ENCODE results near the gene BRD9.
"Not testable (repeated sequence)": the region's sequence is repeated elsewhere in the genome, so short reads cannot be mapped to it uniquely, and the experiment has no call there.

Gene BRD9

DNA sequence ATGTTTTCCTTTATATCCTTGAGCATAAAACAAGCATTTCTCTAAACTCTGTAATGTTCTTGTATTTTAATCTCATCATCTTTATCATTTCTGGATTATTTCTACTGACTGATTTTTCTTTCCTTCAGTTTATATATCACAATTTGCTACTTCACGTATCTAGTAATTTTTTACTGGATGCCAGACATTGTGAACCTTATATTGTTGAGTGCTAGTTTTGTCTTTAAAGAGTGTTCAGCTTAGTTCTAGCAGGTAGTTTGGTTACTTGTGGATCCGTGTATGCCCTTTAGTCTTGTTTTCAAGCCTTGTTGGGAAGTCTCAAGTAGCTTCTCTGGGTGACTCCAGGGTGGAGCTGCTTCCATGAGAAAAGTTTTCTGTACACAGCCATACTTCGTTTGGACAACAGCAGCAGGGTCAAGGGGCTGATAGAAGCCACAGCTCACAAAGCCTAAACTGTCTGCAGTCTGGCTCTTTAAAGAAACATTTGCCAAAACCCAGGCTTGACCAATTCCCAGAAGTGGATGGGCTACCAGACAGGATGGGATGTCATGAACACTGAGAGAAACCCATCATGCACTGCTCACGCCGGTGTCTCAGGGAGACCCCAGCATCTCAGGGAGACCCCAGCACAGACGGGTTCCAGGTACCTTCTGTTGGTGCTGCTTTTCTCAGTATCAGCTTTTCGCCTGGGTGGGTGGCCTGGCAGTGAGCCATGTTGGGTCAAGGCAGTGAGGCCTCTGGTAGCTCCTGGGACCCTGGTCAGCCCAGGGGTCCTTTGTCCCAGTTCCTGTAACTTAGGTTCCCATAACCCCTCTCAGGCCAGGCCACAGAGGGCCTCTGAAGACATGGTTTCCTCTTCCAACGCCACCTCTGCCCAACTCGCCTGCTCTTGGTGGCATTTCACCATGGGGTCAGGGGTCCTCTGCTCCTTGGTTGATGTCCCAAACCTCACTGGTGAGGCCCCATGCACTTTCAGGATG, 29.1 kb upstream of the BRD9 start:
- DNase-seq (ENCODE audit: low read depth), result no peak
- TF ChIP-seq, protein P1, sequence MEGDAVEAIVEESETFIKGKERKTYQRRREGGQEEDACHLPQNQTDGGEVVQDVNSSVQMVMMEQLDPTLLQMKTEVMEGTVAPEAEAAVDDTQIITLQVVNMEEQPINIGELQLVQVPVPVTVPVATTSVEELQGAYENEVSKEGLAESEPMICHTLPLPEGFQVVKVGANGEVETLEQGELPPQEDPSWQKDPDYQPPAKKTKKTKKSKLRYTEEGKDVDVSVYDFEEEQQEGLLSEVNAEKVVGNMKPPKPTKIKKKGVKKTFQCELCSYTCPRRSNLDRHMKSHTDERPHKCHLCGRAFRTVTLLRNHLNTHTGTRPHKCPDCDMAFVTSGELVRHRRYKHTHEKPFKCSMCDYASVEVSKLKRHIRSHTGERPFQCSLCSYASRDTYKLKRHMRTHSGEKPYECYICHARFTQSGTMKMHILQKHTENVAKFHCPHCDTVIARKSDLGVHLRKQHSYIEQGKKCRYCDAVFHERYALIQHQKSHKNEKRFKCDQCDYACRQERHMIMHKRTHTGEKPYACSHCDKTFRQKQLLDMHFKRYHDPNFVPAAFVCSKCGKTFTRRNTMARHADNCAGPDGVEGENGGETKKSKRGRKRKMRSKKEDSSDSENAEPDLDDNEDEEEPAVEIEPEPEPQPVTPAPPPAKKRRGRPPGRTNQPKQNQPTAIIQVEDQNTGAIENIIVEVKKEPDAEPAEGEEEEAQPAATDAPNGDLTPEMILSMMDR (conservative IDR thresholded peaks at IDR 0.05; ENCODE audit: low read depth, low read length), result no peak
- no peak overlapping the region for H3K4me3 ChIP-seq (ENCODE audit: low read length)

DNA sequence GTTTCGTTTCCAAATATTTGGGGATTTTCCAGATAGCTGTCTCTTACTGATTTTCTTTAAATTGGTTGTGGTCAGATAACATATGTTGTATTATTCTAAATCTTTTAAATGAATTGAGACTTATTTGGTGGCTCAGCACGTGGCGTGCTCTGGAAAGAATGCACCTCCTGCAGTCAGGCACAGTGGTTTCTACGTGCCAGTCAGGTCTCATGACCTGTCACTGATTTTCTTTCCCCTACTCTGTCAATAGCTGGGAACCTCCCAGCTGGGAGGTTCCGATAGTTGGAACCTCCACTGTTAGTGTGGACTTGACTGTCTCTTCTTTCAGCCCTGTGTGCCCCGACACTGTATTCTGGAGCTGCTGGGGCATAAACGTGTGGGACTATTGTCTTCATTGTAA, 27.7 kb upstream of the BRD9 start:
- no peak for DNase-seq (ENCODE audit: low read depth)
- no peak overlapping the region for H3K4me3 ChIP-seq (ENCODE audit: low read length)
- TF ChIP-seq, protein P1 (conservative IDR thresholded peaks at IDR 0.05; ENCODE audit: low read depth, low read length), result no peak

DNA sequence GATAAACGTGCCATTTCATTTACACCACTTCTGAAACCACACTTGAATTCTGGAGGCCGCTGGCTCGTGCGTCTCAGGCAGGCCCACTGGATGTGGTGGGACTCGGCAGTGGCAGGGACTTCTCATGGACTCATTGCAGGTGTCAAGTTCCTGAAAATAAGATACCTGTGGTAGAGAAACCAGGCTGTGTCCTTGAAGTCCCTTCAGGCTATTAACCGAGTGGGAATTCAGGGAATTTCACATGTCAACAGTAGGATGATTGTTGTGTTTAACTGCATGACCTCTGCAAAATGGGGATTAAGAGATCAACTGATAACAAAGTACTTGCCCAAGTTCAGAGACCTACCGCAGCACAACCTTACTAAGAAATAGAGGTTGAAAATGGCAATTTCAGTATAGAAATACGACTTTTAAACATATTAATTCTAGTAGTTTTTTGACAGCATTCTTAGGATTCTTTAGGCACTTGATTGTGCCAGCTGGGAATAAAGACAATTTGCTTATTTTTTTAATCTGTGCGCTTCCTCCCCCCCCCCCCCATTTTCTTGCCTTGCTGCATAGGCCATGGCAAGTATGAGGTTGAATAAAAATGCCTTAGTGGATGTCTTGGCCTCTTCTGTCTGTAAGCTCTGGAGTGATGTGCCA, 26.9 kb upstream of the BRD9 start:
- H3K4me3 ChIP-seq (ENCODE audit: low read length), result no peak overlapping the region
- DNase-seq (ENCODE audit: low read depth), result peak; percentile 75
- TF ChIP-seq, protein P1 (conservative IDR thresholded peaks at IDR 0.05; ENCODE audit: low read depth, low read length), result no peak

DNA sequence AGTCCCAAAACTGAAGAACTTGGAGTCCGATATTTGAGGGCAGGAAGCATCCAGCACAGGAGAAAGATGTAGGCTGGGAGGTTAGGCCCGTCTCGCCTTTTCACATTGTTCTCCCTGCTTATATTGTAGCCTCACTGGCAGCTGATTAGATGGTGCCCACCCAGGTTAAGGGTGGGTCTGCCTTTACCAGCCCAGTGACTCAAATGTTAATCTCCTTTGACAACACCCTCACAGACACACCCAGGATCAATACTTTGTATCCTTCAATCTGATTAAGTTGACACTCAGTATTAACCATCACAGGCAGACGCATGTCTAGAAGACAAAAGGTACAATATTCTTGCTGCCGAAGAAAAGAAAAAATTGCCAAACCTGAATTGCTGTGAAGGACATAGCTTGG, 26.1 kb upstream of the BRD9 start:
- not testable (repeated sequence) for H3K4me3 ChIP-seq (ENCODE audit: low read length); DNase-seq (ENCODE audit: low read depth)

DNA sequence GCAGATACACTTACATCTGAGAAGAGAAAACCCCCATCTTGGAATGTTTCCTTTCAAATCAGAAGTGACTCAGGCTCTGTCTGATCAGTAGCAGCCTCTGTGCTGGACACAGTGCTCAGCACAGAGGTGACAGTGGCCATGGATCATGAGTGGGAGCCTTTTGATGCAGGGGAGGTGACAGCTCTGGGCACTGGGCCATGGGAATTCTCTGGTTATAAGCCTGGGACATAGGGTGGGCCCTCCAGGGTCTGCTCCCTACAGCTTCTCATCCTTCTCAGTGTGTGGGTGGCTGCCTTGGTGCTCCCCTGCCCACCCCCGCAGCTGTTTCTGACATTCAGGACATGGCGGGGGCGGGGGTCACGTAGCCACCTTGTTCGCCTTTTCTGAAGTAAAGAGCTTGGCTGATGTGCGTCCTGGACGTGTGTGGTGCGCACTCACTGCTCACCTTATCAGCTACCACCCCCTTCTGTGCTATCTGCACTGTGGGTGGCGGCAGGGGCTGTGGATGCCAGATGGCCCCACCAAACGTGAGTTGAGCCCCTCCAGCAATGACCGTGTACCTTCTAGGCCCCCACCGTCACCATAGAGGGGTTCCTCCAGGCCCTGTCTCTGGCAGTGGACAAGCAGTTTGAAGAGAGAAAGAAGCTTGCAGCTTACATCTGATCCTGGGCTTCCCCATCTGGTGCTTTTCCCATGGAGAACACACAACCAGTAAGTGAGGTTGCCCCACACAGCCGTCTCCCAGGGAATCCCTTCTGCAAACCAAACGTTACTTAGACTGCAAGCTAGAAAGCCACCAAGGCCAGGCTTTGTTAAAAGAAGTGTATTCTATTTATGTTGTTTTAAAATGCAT, 24.1 kb upstream of the BRD9 start:
- DNase-seq (ENCODE audit: low read depth), result no peak

DNA sequence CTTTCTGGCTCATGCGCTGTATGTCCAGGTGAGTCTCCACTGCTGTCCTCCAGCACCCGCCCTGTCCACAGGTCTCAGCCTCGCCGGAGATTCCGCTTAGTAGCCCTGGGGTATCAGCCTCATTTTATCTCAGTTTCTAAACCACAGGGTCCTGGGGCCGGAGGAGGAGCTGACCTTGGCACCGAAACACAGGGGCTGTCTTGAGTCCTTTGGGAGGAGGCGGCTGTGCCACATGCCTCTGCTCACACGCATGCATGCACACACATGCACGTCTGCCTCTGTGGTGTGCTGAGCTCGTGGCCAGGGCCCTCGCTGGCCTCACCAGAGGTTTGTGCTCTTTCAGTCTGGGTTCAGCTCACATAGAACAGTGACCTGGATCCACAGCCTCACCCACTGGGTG, 23.3 kb upstream of the BRD9 start:
- no peak for DNase-seq (ENCODE audit: low read depth)
- H3K4me3 ChIP-seq (ENCODE audit: low read length), result no peak overlapping the region
- TF ChIP-seq, protein P1 (conservative IDR thresholded peaks at IDR 0.05; ENCODE audit: low read depth, low read length), result no peak

More for the DNA sequence above, 24.1 kb upstream of the BRD9 start:
- no peak overlapping the region for H3K4me3 ChIP-seq (ENCODE audit: low read length)
- TF ChIP-seq, protein P1 (conservative IDR thresholded peaks at IDR 0.05; ENCODE audit: low read depth, low read length), result no peak

DNA sequence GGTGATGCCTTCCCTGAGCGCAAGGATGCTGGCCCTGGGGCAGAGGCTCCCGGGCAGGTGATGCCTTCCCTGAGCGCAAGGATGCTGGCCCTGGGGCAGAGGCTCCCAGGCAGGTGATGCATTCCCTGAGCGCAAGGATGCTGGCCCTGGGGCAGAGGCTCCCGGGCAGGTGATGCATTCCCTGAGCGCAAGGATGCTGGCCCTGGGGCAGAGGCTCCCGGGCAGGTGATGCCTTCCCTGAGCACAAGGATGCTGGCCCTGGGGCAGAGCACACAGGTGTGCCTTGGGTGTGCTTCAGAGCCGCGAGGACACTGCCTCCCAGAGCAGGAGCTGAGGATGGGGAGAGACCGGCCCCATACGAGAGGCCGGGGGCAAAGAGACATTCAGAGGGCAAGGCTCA, 22.7 kb upstream of the BRD9 start:
- DNase-seq (ENCODE audit: low read depth); H3K4me3 ChIP-seq (ENCODE audit: low read length): not testable (repeated sequence)
